Fibroblast of villous mesenchyme (primary cell): Measurements from ENCODE around the gene JHY. TPM values are rescaled to one million over a fixed set of nuclear protein-coding genes. Genes with fewer than 3 reads are reported as not detected.

Source experiments
- DNase-seq: peaks from one replicate; pipeline ENCODE4 v3.0.0-alpha.2; 2010; ENCODE audit warnings: low read depth
- H3K4me3 ChIP-seq: 2 replicates; pipeline ENCODE4 v1.5.1; 2011; ENCODE audit warnings: low read depth, mild to moderate bottlenecking, low read length
- CTCF ChIP-seq: IDR thresholded peaks from 2 replicates; pipeline ENCODE4 v1.5.1; 2012; ENCODE audit warnings: low read depth, mild to moderate bottlenecking, low read length; ENCODE audit not compliant: insufficient read depth
- total RNA-seq: library from RNA; depleted of rRNA; stranded (reverse); fragments of >200 nt; gene quantifications from 2 replicates; pipeline ENCODE4 v1.2.3, GENCODE V29; 2012

The JHY gene
- total RNA-seq, 1 donor: 5.2 TPM

- TF ChIP-seq CTCF: no peak
- H3K4me3 ChIP-seq: no peak overlapping the region
These were observed 11.3 kb upstream of the JHY start for GRCh38 chr11:122871302-122871701.

GRCh38 chr11:122872046-122872445, 10.5 kb upstream of the JHY start:
- H3K4me3 ChIP-seq: no peak overlapping the region
- no peak for DNase-seq
- TF ChIP-seq CTCF: no peak

More at GRCh38 chr11:122871302-122871701, 11.3 kb upstream of the JHY start:
- DNase-seq: no peak

GRCh38 chr11:122874991-122875390, 7.6 kb upstream of the JHY start:
- DNase-seq: no peak
- TF ChIP-seq CTCF: no peak
- H3K4me3 ChIP-seq: no peak overlapping the region

GRCh38 chr11:122877732-122878131, 4.8 kb upstream of the JHY start:
- no peak overlapping the region for H3K4me3 ChIP-seq
- no peak for TF ChIP-seq CTCF
- no peak for DNase-seq

- no peak for TF ChIP-seq CTCF
These were observed 2.8 kb upstream of the JHY start for GRCh38 chr11:122879785-122880184.

GRCh38 chr11:122882857-122883645, 492 bp downstream of the JHY start:
- DNase-seq: no peak
- no peak for TF ChIP-seq CTCF
- peak overlapping the region; percentile 59 for H3K4me3 ChIP-seq

More at GRCh38 chr11:122879785-122880184, 2.8 kb upstream of the JHY start:
- H3K4me3 ChIP-seq: no peak overlapping the region
- DNase-seq: no peak

GRCh38 chr11:122883646-122883979, 1.1 kb downstream of the JHY start:
- peak; percentile 68 for DNase-seq
- TF ChIP-seq CTCF: no peak
- H3K4me3 ChIP-seq: peak overlapping the region; percentile 59
